Panc1 (cell line): Measurements from ENCODE around the gene MAP1A. TPM values are rescaled to one million over a fixed set of nuclear protein-coding genes. Genes with fewer than 3 reads are reported as not detected.

Source experiments
- ATAC-seq: fragments of 200-7000 bp; cut with Tn5 transposase; 2 replicates; pipeline ENCODE4 v1.9.1; 2020; ENCODE audit warnings: mild to moderate bottlenecking, moderate library complexity
- BruUV-seq: library from RNA; stranded (reverse); fragments of 400-500 nt; replicated peaks from 2 replicates; lab custom pipeline; 2021; lab: Mats Ljungman, UMichigan
- CTCF ChIA-PET: fragments of 300-600 bp; sonication (Branson Sonifier 250); formaldehyde crosslinking; loops from one replicate; lab custom pipeline; 2022; ENCODE audit warnings: antibody characterized with exemption; lab: Charles Lee
- POLR2A ChIA-PET: fragments of 300-600 bp; sonication (Branson Sonifier 250); formaldehyde crosslinking; loops from one replicate; lab custom pipeline; 2022; ENCODE audit warnings: antibody characterized with exemption; lab: Charles Lee
- DNase-seq: peaks from one replicate; pipeline ENCODE4 v3.0.0-alpha.2; 2010; ENCODE audit warnings: low read depth, low spot score
- H3K27ac ChIP-seq: 2 replicates; pipeline ENCODE4 v1.5.1; 2011; ENCODE audit warnings: mild to moderate bottlenecking, low read length, inconsistent platforms
- H3K27me3 ChIP-seq: fragments of 200-500 bp; sonication (Bioruptor generic); 2 replicates; pipeline ENCODE4 v1.6.0; 2014; ENCODE audit warnings: low read length, inconsistent platforms; ENCODE audit not compliant: control insufficient read depth, insufficient read depth
- H3K36me3 ChIP-seq: fragments of 200-500 bp; sonication (Bioruptor generic); 2 replicates; pipeline ENCODE4 v1.5.1; 2014; ENCODE audit warnings: inconsistent platforms, mild to moderate bottlenecking, low read length, moderate library complexity; ENCODE audit not compliant: control insufficient read depth, insufficient read depth
- H3K4me1 ChIP-seq: 2 replicates; pipeline ENCODE4 v1.5.1; 2011; ENCODE audit warnings: inconsistent platforms, mild to moderate bottlenecking, low read length, moderate library complexity; ENCODE audit not compliant: control insufficient read depth, insufficient read depth
- H3K4me3 ChIP-seq, 2 experiments: 2 replicates each; pipeline ENCODE4 v1.5.1; 2011 to 2012; ENCODE audit warnings: low read depth in 2 of 2, low read length in 2 of 2, mild to moderate bottlenecking in 2 of 2, inconsistent platforms in 1 of 2, moderate library complexity in 1 of 2
- H3K9me3 ChIP-seq: fragments of 200-500 bp; sonication (Bioruptor generic); 2 replicates; pipeline ENCODE4 v1.5.1; 2014; ENCODE audit warnings: low read depth, mild to moderate bottlenecking, inconsistent platforms, low read length, moderate library complexity; ENCODE audit not compliant: control insufficient read depth, insufficient read depth
- CTCF ChIP-seq: fragments of 450-650 bp; IDR thresholded peaks from 2 replicates; pipeline ENCODE4 v1.5.1; 2017; ENCODE audit warnings: mild to moderate bottlenecking
- POLR2AphosphoS5 ChIP-seq: IDR thresholded peaks from 2 replicates; pipeline ENCODE4 v1.6.1; 2012; ENCODE audit warnings: mild to moderate bottlenecking, low read depth, low read length, moderate library complexity
- SIN3A ChIP-seq: IDR thresholded peaks from 2 replicates; pipeline ENCODE4 v1.6.1; 2012; ENCODE audit warnings: low read depth, mild to moderate bottlenecking, low read length, moderate library complexity, borderline replicate concordance; ENCODE audit not compliant: insufficient read depth
- TCF7L2 ChIP-seq: IDR thresholded peaks from 2 replicates; pipeline ENCODE4 v1.6.1; 2011; ENCODE audit warnings: mild to moderate bottlenecking, low read depth, low read length, inconsistent platforms
- in situ Hi-C: cut with HindIII; loops from 2 replicates; pipeline ENCODE4 v1.10.0; 2016; ENCODE audit warnings: low sequenced_read_pairs, low pct_unique_long_range_greater_than_20kb
- intact Hi-C: fragments of 100-400 bp; cut with micrococcal nuclease; formaldehyde crosslinking; loops from one replicate; pipeline ENCODE4 v1.10.0; 2022; ENCODE audit not compliant: unreplicated experiment
- total RNA-seq: library from RNA; stranded (reverse); gene quantifications from one replicate; pipeline ENCODE4 v1.2.1, GENCODE V29; 2021; ENCODE audit not compliant: unreplicated experiment
- TF ChIP-seq, protein P1 (sequence below), 2 experiments: IDR thresholded peaks; 2 replicates each; pipeline ENCODE4 v1.6.1; 2011 to 2012; ENCODE audit warnings: low read depth in 2 of 2, control low read depth in 1 of 2, low read length in 1 of 2, mild to moderate bottlenecking in 1 of 2, moderate library complexity in 1 of 2; ENCODE audit not compliant: insufficient read depth in 1 of 2

MAP1A gene
- total RNA-seq, 1 experiment from 2014 or later = 1.6 TPM

DNA sequence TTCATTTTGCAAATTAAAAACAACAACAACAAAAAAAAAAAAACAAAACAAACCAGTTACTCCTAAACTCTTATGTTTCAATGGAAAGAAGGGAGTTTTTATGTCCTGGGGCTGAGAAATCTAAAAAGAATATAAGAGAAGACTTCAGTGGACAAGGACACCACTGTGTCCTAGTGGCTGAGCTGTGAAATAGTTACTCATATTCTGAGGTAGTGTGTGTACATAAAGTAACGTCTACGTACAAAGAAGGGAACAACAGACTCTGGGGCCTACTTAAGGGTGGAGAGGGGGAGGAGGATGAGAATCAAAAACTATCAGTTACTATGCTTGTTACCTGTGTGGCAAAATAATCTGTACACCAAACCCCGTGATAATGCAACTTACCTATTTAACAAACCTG is 18.4 kb upstream of the MAP1A start:
- no TSS peak for BruUV-seq
- CTCF ChIA-PET = interaction anchor here (0.6 to 0.7 kb wide), 2 partner anchors 15 to 41 kb away, joined by 3 to 4 read pairs; no protein-coding TSS in a partner anchor

DNA sequence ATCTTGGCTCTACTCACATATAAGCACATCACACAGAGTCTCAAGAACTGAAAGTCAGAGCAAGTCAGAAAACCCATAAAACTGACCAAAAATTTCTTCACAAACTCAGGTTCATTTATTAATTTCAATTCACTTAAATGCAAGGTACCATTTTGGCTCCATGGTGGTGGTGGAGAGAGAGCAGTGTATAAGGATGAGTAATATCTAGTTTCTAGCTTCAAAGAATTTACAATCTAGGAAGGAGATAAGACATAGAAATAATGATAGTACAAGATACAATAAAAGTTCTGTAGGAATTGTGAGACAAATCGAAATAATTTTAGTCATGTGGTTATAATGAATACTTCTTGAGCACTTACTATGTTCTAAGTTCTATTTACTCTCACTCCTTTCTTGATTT is 17.8 kb upstream of the MAP1A start:
- H3K36me3 ChIP-seq = no peaks in the 10 kb centered on the region
- in situ Hi-C loops (no loop called here), intact Hi-C loops (no loop called here)
- no peak overlapping the region for H3K27ac ChIP-seq
- H3K9me3 ChIP-seq = no peaks in the 10 kb centered on the region
- DNase-seq (no peak), ATAC-seq (no peak)
- TF ChIP-seq SIN3A (no peak), CTCF (no peak)
- no peak overlapping the region for H3K4me3 ChIP-seq
- CTCF ChIA-PET = no interaction called here
- no TSS peak for BruUV-seq
- no peaks in the 10 kb centered on the region for H3K27me3 ChIP-seq
- no peaks in the 10 kb centered on the region for H3K4me1 ChIP-seq
- POLR2A ChIA-PET = no interaction called here

More for the DNA sequence above, 18.4 kb upstream of the MAP1A start:
- intact Hi-C loops = no loop called here
- in situ Hi-C loops = no loop called here
- Histone ChIP-seq H3K9me3 (no peaks in the 10 kb centered on the region), H3K27ac (no peak overlapping the region), H3K27me3 (no peaks in the 10 kb centered on the region), H3K4me3 (no peak overlapping the region), H3K36me3 (no peaks in the 10 kb centered on the region), H3K4me1 (peaks cover 2% of the 10 kb centered on the region)
- TF ChIP-seq CTCF (no peak), SIN3A (no peak), TCF7L2 (no peak), POLR2AphosphoS5 (no peak)
- TF ChIP-seq, protein P1, sequence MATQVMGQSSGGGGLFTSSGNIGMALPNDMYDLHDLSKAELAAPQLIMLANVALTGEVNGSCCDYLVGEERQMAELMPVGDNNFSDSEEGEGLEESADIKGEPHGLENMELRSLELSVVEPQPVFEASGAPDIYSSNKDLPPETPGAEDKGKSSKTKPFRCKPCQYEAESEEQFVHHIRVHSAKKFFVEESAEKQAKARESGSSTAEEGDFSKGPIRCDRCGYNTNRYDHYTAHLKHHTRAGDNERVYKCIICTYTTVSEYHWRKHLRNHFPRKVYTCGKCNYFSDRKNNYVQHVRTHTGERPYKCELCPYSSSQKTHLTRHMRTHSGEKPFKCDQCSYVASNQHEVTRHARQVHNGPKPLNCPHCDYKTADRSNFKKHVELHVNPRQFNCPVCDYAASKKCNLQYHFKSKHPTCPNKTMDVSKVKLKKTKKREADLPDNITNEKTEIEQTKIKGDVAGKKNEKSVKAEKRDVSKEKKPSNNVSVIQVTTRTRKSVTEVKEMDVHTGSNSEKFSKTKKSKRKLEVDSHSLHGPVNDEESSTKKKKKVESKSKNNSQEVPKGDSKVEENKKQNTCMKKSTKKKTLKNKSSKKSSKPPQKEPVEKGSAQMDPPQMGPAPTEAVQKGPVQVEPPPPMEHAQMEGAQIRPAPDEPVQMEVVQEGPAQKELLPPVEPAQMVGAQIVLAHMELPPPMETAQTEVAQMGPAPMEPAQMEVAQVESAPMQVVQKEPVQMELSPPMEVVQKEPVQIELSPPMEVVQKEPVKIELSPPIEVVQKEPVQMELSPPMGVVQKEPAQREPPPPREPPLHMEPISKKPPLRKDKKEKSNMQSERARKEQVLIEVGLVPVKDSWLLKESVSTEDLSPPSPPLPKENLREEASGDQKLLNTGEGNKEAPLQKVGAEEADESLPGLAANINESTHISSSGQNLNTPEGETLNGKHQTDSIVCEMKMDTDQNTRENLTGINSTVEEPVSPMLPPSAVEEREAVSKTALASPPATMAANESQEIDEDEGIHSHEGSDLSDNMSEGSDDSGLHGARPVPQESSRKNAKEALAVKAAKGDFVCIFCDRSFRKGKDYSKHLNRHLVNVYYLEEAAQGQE (IDR thresholded peaks at IDR 0.05; ENCODE audit: insufficient read depth in 1 of 2, low read depth in 2 of 2, low read length in 1 of 2) = no peak
- no peak for DNase-seq
- POLR2A ChIA-PET = no interaction called here
- no peak for ATAC-seq
